H9 (cell line): ENCODE measurements around the gene AGTRAP. TPM values are rescaled to one million over a fixed set of nuclear protein-coding genes. Genes with fewer than 3 reads are reported as not detected.

Source experiments
- DNase-seq: peaks from one replicate; pipeline ENCODE4 v3.0.0-alpha.2; 2017
- H2AFZ ChIP-seq: one replicate; pipeline ENCODE4 v1.6.1; 2013; ENCODE audit warnings: mild to moderate bottlenecking, low read length, control low read depth, moderate library complexity
- H2AK5ac ChIP-seq: 2 replicates; pipeline ENCODE4 v1.6.1; 2013; ENCODE audit warnings: low read length, control low read depth, mixed read lengths; ENCODE audit not compliant: insufficient read length
- H2BK120ac ChIP-seq: one replicate; pipeline ENCODE4 v1.6.1; 2013; ENCODE audit warnings: low read depth, mild to moderate bottlenecking, low read length, control low read depth, inconsistent platforms; ENCODE audit not compliant: poor library complexity, severe bottlenecking
- H2BK12ac ChIP-seq: 2 replicates; pipeline ENCODE4 v1.6.1; 2013; ENCODE audit warnings: low read length, control low read depth, mixed read lengths, low read depth; ENCODE audit not compliant: insufficient read length
- H2BK15ac ChIP-seq: 2 replicates; pipeline ENCODE4 v1.6.1; 2013; ENCODE audit warnings: low read depth, low read length, control low read depth
- H2BK20ac ChIP-seq: one replicate; pipeline ENCODE4 v1.6.1; 2013; ENCODE audit warnings: low read depth, mild to moderate bottlenecking, low read length, control low read depth, inconsistent platforms; ENCODE audit not compliant: poor library complexity, severe bottlenecking
- H2BK5ac ChIP-seq: 2 replicates; pipeline ENCODE4 v1.6.1; 2013; ENCODE audit warnings: low read length, control low read depth, mixed read lengths; ENCODE audit not compliant: insufficient read length
- H3K14ac ChIP-seq: 2 replicates; pipeline ENCODE4 v1.6.1; 2013; ENCODE audit warnings: low read length, control low read depth; ENCODE audit not compliant: insufficient read depth
- H3K18ac ChIP-seq: 2 replicates; pipeline ENCODE4 v1.6.1; 2013; ENCODE audit warnings: low read depth, mild to moderate bottlenecking, mixed read lengths, low read length, control low read depth; ENCODE audit not compliant: insufficient read length
- H3K23ac ChIP-seq: 2 replicates; pipeline ENCODE4 v1.6.1; 2013; ENCODE audit warnings: low read length, control low read depth, mixed read lengths, low read depth; ENCODE audit not compliant: insufficient read length
- H3K23me2 ChIP-seq: 2 replicates; pipeline ENCODE4 v1.6.1; 2013; ENCODE audit warnings: low read depth, mild to moderate bottlenecking, mixed read lengths, low read length, control low read depth; ENCODE audit not compliant: insufficient read length, poor library complexity, severe bottlenecking
- H3K27ac ChIP-seq: 2 replicates; pipeline ENCODE4 v1.5.1; 2013; ENCODE audit warnings: low read length, control low read depth, mixed read lengths, low read depth; ENCODE audit not compliant: insufficient read length
- H3K27me3 ChIP-seq: 2 replicates; pipeline ENCODE4 v1.6.1; 2013; ENCODE audit warnings: low read length, control low read depth, inconsistent platforms; ENCODE audit not compliant: insufficient read depth
- H3K4ac ChIP-seq: 2 replicates; pipeline ENCODE4 v1.6.1; 2013; ENCODE audit warnings: low read depth, mild to moderate bottlenecking, control low read depth, inconsistent platforms, low read length, moderate library complexity
- H3K4me1 ChIP-seq: 2 replicates; pipeline ENCODE4 v1.6.1; 2013; ENCODE audit warnings: low read length, control low read depth, inconsistent platforms; ENCODE audit not compliant: insufficient read depth
- H3K4me2 ChIP-seq: 2 replicates; pipeline ENCODE4 v1.6.1; 2013; ENCODE audit warnings: low read length, control low read depth, mixed read lengths; ENCODE audit not compliant: insufficient read length, insufficient read depth
- H3K56ac ChIP-seq: 2 replicates; pipeline ENCODE4 v1.6.1; 2013; ENCODE audit warnings: low read depth, mild to moderate bottlenecking, mixed read lengths, low read length, control low read depth; ENCODE audit not compliant: insufficient read length
- H3K79me1 ChIP-seq: 2 replicates; pipeline ENCODE4 v1.6.1; 2013; ENCODE audit warnings: low read depth, mild to moderate bottlenecking, moderate library complexity, low read length, control low read depth, inconsistent platforms; ENCODE audit not compliant: insufficient read depth, poor library complexity, severe bottlenecking
- H3K79me2 ChIP-seq: 2 replicates; pipeline ENCODE4 v1.6.1; 2013; ENCODE audit warnings: low read length, control low read depth, inconsistent platforms; ENCODE audit not compliant: insufficient read depth
- H3K9ac ChIP-seq: 2 replicates; pipeline ENCODE4 v1.6.1; 2013; ENCODE audit warnings: low read length, control low read depth, mixed read lengths; ENCODE audit not compliant: insufficient read length; ENCODE audit errors: extremely low read depth
- H3K9me3 ChIP-seq: one replicate; pipeline ENCODE4 v1.6.1; 2013; ENCODE audit warnings: low read depth, low read length, inconsistent platforms; ENCODE audit not compliant: control insufficient read depth
- H3T11ph ChIP-seq: one replicate; pipeline ENCODE4 v1.6.1; 2013; ENCODE audit warnings: mild to moderate bottlenecking, low read length, control low read depth, inconsistent platforms
- H4K20me1 ChIP-seq: one replicate; pipeline ENCODE4 v1.6.1; 2013; ENCODE audit not compliant: control insufficient read depth, insufficient read length, insufficient read depth
- H4K5ac ChIP-seq: 2 replicates; pipeline ENCODE4 v1.6.1; 2013; ENCODE audit warnings: low read depth, mild to moderate bottlenecking, mixed read lengths, low read length, control low read depth; ENCODE audit not compliant: insufficient read length
- H4K8ac ChIP-seq: replicated peaks from 2 replicates; pipeline ENCODE4 v1.6.1; 2013; ENCODE audit warnings: low read length, control low read depth, mixed read lengths, low read depth; ENCODE audit not compliant: insufficient read length
- H4K91ac ChIP-seq: 2 replicates; pipeline ENCODE4 v1.6.1; 2013; ENCODE audit warnings: low read depth, mild to moderate bottlenecking, moderate library complexity, mixed read lengths, low read length, control low read depth; ENCODE audit not compliant: insufficient read length
- H3K27ac Mint-ChIP-seq, 3 experiments: 2 replicates in 2 of 3; 3 replicates in 1 of 3; pipeline ENCODE4 v1.8.0; 2020 to 2021; ENCODE audit warnings: mixed read lengths in 3 of 3, mild to moderate bottlenecking in 1 of 3, moderate library complexity in 1 of 3
- H3K27me3 Mint-ChIP-seq: 2 replicates; pipeline ENCODE4 v1.8.0; 2021; ENCODE audit warnings: low read depth, mild to moderate bottlenecking, moderate library complexity, mixed read lengths
- H3K36me3 Mint-ChIP-seq, 3 experiments: 2 replicates in 2 of 3; 3 replicates in 1 of 3; pipeline ENCODE4 v1.8.0; 2020 to 2021; ENCODE audit warnings: low read depth in 3 of 3, mixed read lengths in 3 of 3; ENCODE audit not compliant: insufficient read depth in 1 of 3
- H3K4me1 Mint-ChIP-seq, 2 experiments: 2 replicates each; pipeline ENCODE4 v1.8.0; 2020; ENCODE audit warnings: mixed read lengths in 2 of 2
- H3K4me3 Mint-ChIP-seq, 2 experiments: 2 replicates in 1 of 2; 3 replicates in 1 of 2; pipeline ENCODE4 v1.8.0; 2020 to 2021; ENCODE audit warnings: mild to moderate bottlenecking in 2 of 2, mixed read lengths in 2 of 2, moderate library complexity in 1 of 2
- H3K9me3 Mint-ChIP-seq, 2 experiments: 2 replicates in 1 of 2; 3 replicates in 1 of 2; pipeline ENCODE4 v1.8.0; 2020; ENCODE audit warnings: mild to moderate bottlenecking in 2 of 2, mixed read lengths in 2 of 2, moderate library complexity in 1 of 2
- CTCF ChIP-seq: fragments of 200-600 bp; sonication (generic); conservative IDR thresholded peaks from 3 replicates; pipeline ENCODE4 v1.8.0; 2021; ENCODE audit warnings: antibody characterized with exemption, mild to moderate bottlenecking
- WGBS: extraction: QIAGEN DNeasy Blood & Tissue Kit; methylation state at CpG from one replicate; pipeline ENCODE4 v1.1.7; 2013; ENCODE audit warnings: missing lambda C conversion rate, low lambda C conversion rate, mixed read lengths; ENCODE audit not compliant: insufficient read length; ENCODE audit errors: extremely low coverage; 5-methylcytosine and 5-hydroxymethylcytosine counted together
- long read RNA-seq: library from polyadenylated mRNA; unstranded; transcript quantifications from one replicate; pipeline ENCODE4 v2.0.0, GENCODE V29; 2020
- total RNA-seq: library from RNA; stranded (reverse); gene quantifications from 2 replicates; pipeline ENCODE4 v1.2.1, GENCODE V29; 2021

The AGTRAP gene
- total RNA-seq: 58.8 and 60.9 TPM in 2 replicates
- long read RNA-seq, transcript AGTRAP-201 (5 exons, 1,107 nt): major isoform, 155 of 282 reads
- long read RNA-seq, transcript AGTRAP-209 (6 exons, 942 nt): minor isoform, 27 of 282 reads
- long read RNA-seq, transcript AGTRAP-203 (5 exons, 1,100 nt): minor isoform, 29 of 282 reads
- long read RNA-seq, transcript AGTRAP-205 (6 exons, 786 nt): minor isoform, 24 of 282 reads
- long read RNA-seq, partial matches to known transcripts: 5 of 282 reads
- long read RNA-seq, other reads (novel, unspliced or antisense): 25 of 282 reads

GRCh38 chr1:11735854-11736745, at the start of gene AGTRAP:
TSS of gene AGTRAP (plus strand) at chr1:11736136. CDS start at chr1:11736209, 73 bp downstream.
- no peaks in the 10 kb centered on the region for H3K9me3 Mint-ChIP-seq
- WGBS: no CpG with 5 or more reads among the region's 59 CpGs
- H3K9me3 ChIP-seq: no peaks in the 10 kb centered on the region
- peak within 1 kb of the TSS; percentile 14 for H3K14ac ChIP-seq
- no peak within 1 kb of the TSS for H4K8ac ChIP-seq
- no peaks in the 10 kb centered on the region for H3K79me1 ChIP-seq
- no peak within 1 kb of the TSS for H3K23ac ChIP-seq
- no peak for TF ChIP-seq CTCF
- H2AFZ ChIP-seq: no peak within 1 kb of the TSS
- H3K79me2 ChIP-seq: no peaks in the 10 kb centered on the region
- H2BK15ac ChIP-seq: no peak within 1 kb of the TSS
- no peak within 1 kb of the TSS for H2AK5ac ChIP-seq
- H4K5ac ChIP-seq: no peak within 1 kb of the TSS
- H2BK12ac ChIP-seq: no peak within 1 kb of the TSS
- no peak within 1 kb of the TSS for H3K56ac ChIP-seq
- H2BK120ac ChIP-seq: no peak within 1 kb of the TSS
- no peak within 1 kb of the TSS for H3T11ph ChIP-seq
- H3K4me1 ChIP-seq: peaks cover 4% of the 10 kb centered on the region; the same call in 1 of the 2 replicates
- H3K27me3 ChIP-seq: no peaks in the 10 kb centered on the region
- H3K4me3 Mint-ChIP-seq: peak within 1 kb of the TSS; percentile 89 to 97
- no peak within 1 kb of the TSS for H3K4ac ChIP-seq
- H2BK20ac ChIP-seq: no peak within 1 kb of the TSS
- H3K18ac ChIP-seq: peak within 1 kb of the TSS; percentile 36
- peak; percentile 97 for DNase-seq
- no peak within 1 kb of the TSS for H4K91ac ChIP-seq
- peaks cover 43 to 48% of the 10 kb centered on the region in 2 experiments for H3K4me1 Mint-ChIP-seq
- H3K27ac ChIP-seq: peak within 1 kb of the TSS; percentile 2
- H2BK5ac ChIP-seq: no peak within 1 kb of the TSS
- H3K9ac ChIP-seq: peak within 1 kb of the TSS; percentile 55
- H3K27me3 Mint-ChIP-seq: no peaks in the 10 kb centered on the region; the same call in 1 of the 2 replicates
- peak within 1 kb of the TSS; percentile 95 to 98 (median 96) for H3K27ac Mint-ChIP-seq
- H3K23me2 ChIP-seq: peaks cover 6% of the 10 kb centered on the region
- H3K36me3 Mint-ChIP-seq: peaks cover 0 to 11% (median 0%) of the 10 kb centered on the region in 3 experiments; a peak in 4 of 7 replicates
- H4K20me1 ChIP-seq: no peaks in the 10 kb centered on the region
- H3K4me2 ChIP-seq: peak within 1 kb of the TSS; percentile 61
